HG02943 (cell line): Measurements from ENCODE around the gene STIM1.
A peak's percentile ranks its signal among the peaks of the same experiment; 100 is the strongest.

Experiments used
- ATAC-seq: cut with Tn5 transposase; IDR thresholded peaks from one replicate; pipeline ENCODE4 v1.9.1; 2021; ENCODE audit warnings: mild to moderate bottlenecking, low read depth, moderate library complexity; ENCODE audit not compliant: unreplicated experiment

The STIM1 gene

DNA sequence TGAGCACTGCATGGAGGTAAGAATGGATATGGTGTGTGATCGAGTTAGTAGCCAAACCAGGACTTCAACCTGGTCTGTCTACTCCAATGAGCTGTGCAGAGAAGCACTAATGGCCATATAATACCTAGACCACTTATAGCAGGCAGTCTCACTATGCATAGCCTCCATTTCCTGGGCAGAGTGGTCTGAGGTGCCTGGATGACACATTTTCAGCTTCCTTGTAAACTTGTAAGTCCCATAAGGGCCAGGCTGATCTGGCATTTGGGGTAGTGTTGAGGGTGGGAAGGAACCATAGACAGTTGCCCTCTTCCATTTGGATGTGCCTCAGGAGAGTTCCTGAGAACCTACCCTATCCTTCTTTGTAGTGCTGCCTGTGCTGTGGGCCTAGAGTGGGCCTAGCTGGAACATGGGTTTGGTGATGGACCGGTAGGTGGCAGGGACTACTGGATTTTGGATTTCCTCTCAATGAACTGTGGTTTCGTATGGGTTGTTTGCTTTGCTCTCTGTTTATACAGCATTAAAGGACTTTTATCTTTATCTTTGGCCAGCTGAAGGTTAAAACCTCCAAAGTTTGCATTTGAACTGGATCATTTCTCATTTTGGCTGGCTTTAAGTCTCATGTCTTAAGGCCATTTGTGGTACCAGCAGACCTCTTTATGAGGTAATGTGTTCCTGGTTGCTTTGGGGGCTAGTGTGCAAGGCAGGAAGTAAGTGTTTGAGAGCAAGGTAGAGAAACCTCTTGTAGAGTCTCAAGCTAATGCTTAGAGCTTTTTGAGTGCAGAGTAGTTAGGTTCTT, 86.9 kb downstream of the STIM1 start:
- ATAC-seq: no peak

DNA sequence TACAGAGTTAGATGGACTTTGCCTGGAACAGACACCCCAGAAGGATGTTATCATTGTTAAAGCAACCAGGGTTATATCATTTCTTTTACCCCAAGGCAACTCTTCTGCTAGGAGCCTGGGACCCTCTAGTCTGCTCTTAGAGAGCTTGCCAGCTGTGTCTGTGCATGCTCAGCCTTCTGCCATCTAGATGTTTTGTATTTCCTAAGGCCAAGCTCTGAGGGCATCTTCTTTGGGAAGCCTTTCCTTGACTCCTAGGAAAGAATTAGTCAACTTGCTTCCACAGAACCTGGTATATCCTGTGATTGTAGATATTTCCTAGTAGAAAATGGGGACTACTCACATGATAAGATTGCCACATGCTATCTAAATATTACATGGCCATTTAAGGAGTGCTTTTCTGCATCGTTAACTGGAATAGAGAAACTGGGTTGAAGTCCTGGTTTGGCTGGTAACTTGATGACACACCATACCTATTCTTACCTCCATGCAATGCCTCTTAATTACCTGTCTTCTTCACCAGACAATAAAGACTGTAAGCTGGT, 87.6 kb downstream of the STIM1 start:
- ATAC-seq: no peak

DNA sequence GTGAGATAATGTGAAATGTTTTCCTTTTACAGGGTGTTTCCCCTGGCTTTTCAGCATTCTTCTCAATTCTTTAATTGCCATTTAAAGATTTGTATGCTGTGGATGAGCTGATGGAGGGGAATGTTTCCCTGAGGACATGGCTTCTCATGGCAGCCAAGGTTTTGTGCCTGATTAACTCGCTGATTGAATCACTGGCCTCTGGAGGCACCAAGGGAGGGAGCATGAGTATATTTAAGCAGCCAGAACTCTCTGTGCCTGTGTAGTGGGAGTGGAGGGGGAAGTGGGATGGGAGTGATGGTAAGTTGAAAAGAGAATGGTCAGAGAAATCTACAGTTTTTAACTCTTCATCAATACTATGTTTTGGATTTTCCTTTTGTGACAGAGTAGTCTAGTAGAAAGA, 88.7 kb downstream of the STIM1 start:
- ATAC-seq: no peak

DNA sequence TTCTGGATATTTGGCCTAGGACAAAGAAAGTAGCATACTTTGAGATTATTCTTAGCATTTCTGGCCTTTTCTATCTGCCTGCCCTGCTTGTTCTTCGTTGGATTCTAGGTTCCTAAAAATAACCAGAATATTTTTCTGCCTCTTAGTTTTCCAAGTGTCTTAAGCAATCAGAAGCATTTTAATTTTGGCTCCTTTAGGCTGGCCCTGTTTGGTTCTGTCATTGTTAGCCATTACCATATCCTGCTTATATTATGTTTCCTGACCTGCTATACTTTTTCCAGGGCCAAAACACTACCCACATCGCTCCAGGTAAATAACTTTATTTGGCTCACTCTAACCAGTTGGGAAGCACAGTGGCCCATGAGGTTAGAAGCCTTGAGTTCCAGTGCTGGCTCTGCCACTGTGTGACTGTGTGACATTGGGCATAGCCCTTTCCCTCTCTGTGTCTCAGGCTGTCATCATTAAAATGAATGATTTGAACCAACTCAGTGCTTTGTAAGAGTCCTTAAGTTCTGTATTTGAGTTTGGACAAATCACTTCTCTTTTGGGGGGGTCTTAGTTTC, 91.1 kb downstream of the STIM1 start:
- no peak for ATAC-seq

DNA sequence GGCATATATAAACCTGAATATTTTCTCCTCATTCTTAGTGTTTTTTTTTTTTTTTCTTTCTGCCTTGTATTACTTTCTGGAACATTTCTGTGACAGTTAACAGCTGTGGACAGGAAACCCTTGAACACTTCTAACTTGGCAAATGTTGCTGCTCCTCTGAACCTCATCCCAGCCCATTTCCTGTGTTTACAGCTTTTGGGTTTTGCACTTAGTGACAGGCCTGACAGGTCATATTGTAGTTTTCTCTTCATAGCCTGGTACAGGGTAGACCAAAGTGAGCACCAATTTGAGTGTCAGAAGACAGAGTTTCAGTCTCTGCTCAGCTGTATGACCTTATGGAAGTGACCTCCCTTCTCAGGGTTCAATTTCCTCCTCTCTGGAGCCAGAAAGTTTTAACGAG, 91.6 kb downstream of the STIM1 start:
- peak; percentile 54 for ATAC-seq

DNA sequence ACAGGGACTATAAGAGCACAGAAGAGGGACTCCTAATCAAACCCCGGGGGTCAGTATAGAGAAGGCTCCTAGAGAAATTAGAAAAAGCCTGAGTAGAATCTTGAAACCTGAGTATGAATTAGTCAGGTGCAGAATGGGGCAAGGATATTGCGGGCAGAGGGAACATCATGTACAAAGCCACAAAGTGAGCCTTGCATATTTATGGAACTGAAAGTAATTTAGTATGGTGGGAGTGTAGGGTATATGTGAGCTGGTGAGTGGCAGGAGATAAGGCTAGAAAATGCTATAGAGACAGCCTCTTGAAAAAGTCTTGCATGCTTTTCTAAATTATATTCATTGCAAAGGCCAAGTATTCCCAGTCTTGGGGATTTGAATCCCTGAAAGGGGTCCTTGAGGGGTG, 93.7 kb downstream of the STIM1 start:
- peak; percentile 54 for ATAC-seq

DNA sequence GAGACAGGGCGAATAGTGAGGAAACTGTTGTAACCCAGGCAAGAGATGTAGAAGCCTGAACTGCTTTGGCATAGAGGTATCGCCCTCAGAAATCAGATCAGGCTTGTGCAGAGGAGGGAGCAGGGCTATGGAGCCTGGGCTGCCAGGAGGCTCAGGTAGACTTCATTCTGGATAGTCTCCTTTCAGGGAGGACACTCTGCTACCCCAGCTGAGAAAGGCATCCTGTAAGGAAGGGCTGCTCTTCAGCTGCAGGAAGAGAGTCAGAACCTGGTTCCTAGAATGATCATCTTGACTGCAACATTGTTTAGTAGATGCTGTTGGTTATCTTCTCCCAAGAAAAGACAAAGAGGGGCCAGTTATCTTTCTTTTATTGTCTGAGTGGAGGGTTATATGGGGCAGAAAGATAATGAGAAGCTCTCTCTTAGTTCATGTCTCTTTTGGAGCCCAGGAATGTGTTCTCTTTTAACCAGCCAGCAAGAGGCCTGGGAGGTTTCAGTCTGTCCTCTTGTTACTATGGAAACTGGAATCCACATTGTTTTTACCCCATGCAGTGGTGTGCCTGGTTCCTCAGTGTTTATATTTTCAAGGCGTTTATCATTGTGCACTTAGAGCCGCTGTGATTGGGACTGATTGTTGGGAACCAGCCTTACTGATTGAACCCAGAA, 95.7 kb downstream of the STIM1 start:
- no peak for ATAC-seq

DNA sequence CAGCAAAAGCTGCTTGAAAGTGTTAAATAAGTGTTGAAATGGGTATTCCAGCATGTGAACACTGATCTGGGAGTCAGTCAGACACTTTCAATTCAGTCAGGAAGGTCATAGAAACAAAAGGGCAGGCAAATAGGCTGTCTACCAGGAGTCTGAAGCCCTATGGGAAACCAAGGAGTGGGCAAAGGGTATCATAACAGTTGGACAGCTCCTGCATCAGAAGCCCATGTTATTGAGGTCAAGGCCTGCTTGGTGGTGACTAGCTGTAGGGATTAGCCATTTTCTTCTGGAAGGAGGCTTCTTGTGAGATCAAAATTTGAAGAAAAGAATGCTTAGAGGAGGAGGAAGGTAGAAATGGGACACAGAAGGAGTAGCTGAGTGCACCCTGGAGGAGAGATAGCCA, 97.3 kb downstream of the STIM1 start:
- ATAC-seq: no peak

DNA sequence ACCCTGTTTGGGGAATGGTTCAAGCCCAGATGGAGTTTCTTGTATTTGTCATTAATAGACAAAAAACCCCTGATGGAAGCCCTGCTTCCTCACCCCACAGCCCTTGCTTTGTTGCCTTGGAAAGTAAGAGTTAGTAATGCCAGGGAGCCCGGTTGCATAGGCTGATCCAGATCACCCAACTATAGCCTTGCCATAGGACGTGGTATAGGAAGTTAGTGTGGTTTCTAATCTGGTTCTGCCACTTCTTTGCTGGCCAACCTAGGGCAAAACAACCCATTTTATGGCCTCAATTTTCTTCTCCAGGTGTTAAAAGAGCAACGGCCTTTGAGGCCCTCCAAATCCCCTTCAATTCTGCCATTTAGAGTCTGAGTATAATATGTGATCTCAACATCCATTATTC, 97.9 kb downstream of the STIM1 start:
- no peak for ATAC-seq

DNA sequence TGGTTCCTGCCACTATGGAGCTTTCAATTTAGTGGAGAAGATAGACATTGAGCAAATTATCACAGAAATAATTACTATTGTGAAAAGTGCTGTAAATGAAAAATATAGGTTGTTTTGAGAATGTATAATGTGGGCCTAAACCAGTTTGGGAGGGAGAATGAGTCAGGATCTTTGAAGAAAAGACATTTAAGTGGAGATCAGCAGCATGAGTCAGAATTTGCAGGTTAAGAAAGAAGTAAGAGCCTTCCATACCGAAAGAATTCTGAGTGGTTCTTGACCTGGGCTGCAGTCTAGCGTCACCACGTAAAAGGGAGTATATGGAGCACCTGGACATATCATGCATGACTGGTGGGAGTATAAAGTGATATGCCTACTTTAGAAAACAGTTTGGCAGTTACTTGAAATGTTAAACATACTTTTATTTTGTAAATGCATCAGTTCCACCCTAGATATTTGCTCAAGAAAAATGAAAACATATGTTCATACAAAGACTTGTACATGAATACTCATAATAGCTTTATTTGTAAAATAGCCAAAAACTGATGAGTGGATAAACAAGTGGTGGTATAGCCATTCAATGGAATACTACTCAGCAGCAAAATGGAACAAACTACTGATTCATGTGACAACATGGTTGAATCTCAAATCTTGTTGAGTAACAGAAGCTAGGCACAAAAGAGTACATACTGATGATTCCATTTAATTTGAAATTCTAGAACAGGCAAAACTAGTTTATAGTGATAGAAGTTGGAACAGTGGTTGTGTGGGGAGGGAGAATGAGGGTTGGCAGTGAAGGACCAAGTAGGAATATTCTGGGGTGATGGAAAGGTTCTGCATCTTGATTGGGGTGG, 99.2 kb downstream of the STIM1 start:
- ATAC-seq: no peak

DNA sequence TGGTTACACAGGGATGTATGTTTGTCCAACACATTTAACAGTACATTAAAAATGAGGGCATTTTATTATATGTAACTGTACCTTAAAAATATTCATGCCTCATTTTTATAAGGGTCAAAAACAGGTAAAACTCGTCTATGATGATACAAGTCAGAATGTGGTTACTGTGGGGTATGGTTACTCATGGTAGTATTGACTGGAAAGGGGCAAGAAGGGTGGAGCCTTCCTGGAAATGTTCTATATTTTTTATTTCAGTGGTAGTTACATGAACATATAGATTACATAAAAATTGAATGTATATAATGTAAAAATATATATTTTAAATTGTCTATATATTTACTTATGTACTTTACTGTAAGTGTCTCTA, 99.8 kb downstream of the STIM1 start:
- no peak for ATAC-seq

DNA sequence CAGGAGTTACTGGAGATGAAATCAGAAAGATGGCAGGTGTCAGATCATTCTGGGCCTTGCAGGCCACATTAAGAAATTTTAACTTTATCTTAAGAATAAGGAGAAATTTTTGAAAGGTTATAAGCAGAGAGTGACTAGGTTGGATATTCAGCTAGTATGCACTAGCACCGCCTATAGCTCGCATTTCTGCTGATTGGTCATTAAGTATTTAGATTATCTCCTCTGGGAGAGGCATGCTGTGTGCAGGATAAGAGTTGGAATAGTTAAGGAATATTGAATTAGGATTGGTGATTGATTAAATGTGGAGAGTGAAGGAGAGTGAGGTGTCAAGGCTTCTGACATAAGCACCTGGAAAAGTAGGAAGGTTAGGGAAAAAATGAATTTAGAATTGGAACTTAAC, 100.6 kb downstream of the STIM1 start:
- ATAC-seq: no peak

DNA sequence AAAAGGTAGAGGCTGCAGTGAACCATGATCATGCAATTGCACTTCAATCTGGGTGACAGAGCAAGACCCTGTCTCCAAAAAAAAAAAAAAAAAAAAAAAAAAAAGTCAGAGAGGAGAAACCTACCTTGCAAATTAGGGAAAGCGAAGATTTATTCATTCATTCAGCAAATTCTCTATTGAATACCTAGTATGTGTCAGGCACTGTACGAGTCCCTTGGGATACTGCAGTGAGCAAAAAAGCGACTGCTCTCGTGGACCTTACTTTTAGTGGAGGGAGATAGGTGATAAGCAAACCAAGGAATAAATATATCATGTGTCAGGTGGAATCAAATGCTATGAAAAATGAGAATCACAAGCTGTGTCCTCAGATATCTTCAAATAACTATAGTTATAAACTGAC, 101.3 kb downstream of the STIM1 start:
- ATAC-seq: no peak

DNA sequence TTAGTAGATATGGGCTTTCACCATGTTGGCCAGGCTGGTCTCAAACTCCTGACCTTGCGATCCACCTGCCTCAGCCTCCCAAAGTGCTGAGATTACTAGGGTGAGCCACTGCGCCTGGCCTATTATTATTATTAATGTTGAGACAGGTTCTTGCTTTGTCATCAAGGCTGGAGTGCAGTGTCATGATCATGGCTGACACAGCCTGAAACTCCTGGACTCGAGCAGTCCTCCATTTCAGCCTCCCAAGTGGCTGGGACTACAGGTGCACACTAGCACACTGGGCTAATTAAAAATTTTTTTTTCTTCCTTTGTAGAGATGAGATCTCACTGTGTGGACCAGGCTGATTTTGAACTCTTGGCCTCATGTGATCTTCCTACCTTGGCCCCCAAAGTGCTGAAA, 102.0 kb downstream of the STIM1 start:
- no peak for ATAC-seq

DNA sequence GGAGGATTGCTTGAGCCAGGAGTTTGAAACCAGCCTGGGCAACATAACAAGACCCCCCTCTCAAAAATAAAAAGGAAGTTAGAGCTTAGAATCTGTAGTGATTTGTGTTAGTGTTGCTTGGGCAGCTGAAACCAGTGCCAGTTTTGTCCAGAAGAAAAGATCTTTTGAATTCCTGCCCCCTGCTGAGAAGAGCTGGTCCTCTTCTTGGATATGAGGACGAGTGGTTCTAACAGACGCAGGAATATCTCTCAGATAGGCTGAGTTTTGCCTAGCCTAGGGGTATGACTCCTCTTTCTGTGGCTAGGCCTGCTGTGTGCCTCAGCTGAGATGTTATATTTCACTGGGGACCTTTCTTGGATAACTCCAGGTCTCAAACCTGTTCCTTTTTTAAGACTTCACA, 102.8 kb downstream of the STIM1 start:
- ATAC-seq: no peak

DNA sequence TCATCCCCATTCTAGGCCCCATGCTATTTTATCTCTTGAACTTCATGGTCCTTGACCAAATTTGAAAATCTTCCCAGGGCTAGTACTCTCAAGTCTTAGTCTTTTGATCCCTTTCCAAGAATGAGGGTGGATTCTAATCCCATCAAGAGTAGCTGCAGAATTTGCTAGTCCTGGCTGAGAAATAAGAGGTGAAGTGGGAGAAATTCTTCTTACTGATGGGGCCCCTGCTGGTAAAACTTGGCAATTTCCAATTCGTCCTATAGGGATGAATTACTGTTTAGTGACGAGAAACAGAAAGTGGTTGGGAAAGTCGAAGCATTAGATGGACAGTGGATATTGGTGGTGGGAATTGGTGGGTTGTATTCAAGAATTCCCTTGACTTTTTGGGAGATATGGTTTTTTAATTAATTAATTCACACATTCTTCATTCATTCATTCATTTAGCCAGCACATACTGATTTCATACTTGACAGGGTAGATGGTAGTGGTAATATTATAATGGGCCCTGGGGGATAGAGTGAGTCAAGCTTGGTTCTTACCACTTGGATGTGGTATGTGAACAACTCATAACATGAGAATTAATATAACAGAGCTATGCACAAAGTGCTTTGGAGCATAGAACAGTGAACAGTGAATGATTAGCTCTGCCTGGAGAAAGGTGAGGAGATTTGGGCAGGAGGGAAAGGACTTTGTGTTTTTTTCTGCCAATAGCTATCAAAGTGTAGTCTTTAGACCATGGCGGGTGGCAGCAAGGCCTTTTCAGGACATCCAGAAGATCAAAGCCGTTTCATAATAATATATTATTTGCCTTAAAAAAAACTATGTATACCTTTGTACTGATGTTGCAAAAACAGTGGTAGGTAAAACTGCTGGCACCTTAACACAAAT, 103.8 kb downstream of the STIM1 start:
- ATAC-seq: no peak

DNA sequence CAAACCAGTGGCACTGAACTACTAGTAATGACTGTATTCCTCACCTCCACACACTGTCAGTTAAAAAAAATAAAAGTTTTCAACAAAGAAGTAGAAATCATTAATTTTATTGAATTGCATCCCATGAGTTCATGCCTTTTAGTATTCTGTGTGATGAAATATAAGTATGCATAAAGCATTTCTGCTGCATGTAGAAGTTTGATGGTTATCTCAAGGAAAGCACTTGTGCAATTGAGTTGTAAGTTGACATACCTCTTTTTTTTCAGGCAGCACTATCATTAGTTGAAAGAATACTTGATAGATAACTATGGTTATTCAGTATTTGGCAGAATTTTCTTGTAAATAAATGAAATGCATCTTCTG, 104.4 kb downstream of the STIM1 start:
- no peak for ATAC-seq

DNA sequence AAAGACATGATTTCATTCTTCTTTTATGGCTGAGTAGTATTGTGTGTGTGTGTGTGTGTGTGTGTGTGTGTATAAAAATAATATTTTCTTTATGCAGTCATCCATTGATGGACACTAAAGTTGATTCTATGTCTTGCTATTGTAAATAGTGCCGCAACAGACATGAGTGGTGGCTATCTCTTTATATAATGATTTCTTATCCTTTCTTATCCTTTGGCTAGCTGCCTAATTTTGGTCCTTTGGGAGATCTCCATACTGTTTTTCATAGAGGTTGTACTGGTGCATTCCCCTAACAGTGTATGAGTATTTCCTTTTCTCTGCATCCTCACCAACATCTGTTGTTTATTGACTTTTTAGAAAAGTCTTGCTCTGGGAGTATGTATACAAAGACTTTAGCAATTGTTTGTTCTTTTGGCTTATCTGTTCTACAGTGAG, 107.0 kb downstream of the STIM1 start:
- ATAC-seq: no peak

DNA sequence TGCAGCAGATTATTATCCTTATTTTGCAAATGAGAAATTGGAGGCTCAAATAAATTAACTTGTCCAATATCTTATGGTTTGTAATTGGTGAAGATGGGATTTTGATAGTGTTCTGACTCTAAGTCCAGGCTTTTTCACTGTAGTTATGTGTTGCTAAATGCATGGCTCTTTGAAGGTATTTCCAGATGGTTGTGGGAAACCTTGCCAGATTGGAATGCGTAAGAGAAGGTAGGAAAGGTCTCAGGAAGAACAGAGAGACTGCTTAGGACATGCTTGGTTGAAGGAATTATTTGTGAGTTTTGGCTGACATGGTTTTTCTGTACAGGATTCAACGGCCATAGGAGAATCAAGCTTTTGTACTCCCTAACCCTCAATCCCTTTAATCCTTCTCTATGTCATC, 108.6 kb downstream of the STIM1 start:
- no peak for ATAC-seq
